HL-60 (cell line): Measurements from ENCODE around the gene SCLY.

Experiments used
- DNase-seq, 2 experiments: peaks; one replicate each; pipeline ENCODE4 v3.0.0-alpha.2; 2010 to 2020; ENCODE audit warnings: low read depth in 1 of 2, low spot score in 1 of 2
- H3K27ac ChIP-seq: fragments of 250-450 bp; sonication (Bioruptor Pico); replicated peaks from 2 replicates; pipeline ENCODE4 v1.5.1; 2020; ENCODE audit warnings: mild to moderate bottlenecking, moderate library complexity
- H3K27me3 ChIP-seq: fragments of 250-450 bp; sonication (Bioruptor Pico); 2 replicates; pipeline ENCODE4 v1.5.1; 2021; ENCODE audit warnings: mild to moderate bottlenecking, moderate library complexity; ENCODE audit not compliant: insufficient read depth, poor library complexity, severe bottlenecking
- H3K4me3 ChIP-seq: replicated peaks from 2 replicates; pipeline ENCODE4 v1.5.1; 2011; ENCODE audit warnings: mild to moderate bottlenecking, control low read depth, low read length; ENCODE audit not compliant: insufficient read depth
- GABPA ChIP-seq: IDR thresholded peaks from 2 replicates; pipeline ENCODE4 v1.6.1; 2012; ENCODE audit warnings: low read depth
- POLR2AphosphoS5 ChIP-seq: IDR thresholded peaks from 2 replicates; pipeline ENCODE4 v1.6.1; 2012; ENCODE audit warnings: low read depth
- SPI1 ChIP-seq: IDR thresholded peaks from 2 replicates; pipeline ENCODE4 v1.6.1; 2012; ENCODE audit warnings: low read depth, mild to moderate bottlenecking, borderline replicate concordance
- TF ChIP-seq, protein P1 (sequence below): IDR thresholded peaks from 2 replicates; pipeline ENCODE4 v1.6.1; 2012; ENCODE audit warnings: low read depth; ENCODE audit not compliant: insufficient replicate concordance
- TF ChIP-seq, protein P2 (sequence below): IDR thresholded peaks from one replicate; pipeline ENCODE4 v1.5.1; 2011; ENCODE audit warnings: low read length, control low read depth, inconsistent platforms; ENCODE audit not compliant: insufficient read depth

The SCLY gene

DNA sequence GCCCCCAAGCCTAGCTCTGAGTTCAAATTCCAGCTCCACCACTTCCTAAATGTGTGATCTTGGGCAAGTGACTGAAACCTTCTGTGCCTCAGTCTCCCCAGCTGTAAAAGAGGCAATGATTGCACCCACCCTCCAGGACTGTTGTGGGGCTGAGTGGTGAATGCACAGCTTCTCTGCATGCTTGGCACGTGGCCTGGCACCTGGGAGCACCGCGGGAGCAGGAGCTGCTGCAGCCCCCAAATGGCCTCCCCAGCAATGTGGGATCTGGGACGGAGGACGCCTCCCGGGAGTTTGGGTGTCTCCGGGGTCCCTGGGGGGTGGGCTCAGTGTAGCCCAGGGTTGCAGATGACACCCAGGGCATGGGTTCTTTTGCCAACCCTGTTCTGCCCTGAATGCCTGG lies 79.2 kb downstream of the SCLY start:
- TF ChIP-seq, protein P1, sequence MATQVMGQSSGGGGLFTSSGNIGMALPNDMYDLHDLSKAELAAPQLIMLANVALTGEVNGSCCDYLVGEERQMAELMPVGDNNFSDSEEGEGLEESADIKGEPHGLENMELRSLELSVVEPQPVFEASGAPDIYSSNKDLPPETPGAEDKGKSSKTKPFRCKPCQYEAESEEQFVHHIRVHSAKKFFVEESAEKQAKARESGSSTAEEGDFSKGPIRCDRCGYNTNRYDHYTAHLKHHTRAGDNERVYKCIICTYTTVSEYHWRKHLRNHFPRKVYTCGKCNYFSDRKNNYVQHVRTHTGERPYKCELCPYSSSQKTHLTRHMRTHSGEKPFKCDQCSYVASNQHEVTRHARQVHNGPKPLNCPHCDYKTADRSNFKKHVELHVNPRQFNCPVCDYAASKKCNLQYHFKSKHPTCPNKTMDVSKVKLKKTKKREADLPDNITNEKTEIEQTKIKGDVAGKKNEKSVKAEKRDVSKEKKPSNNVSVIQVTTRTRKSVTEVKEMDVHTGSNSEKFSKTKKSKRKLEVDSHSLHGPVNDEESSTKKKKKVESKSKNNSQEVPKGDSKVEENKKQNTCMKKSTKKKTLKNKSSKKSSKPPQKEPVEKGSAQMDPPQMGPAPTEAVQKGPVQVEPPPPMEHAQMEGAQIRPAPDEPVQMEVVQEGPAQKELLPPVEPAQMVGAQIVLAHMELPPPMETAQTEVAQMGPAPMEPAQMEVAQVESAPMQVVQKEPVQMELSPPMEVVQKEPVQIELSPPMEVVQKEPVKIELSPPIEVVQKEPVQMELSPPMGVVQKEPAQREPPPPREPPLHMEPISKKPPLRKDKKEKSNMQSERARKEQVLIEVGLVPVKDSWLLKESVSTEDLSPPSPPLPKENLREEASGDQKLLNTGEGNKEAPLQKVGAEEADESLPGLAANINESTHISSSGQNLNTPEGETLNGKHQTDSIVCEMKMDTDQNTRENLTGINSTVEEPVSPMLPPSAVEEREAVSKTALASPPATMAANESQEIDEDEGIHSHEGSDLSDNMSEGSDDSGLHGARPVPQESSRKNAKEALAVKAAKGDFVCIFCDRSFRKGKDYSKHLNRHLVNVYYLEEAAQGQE = no peak
- no peak for TF ChIP-seq POLR2AphosphoS5
- TF ChIP-seq GABPA = no peak
- TF ChIP-seq, protein P2, sequence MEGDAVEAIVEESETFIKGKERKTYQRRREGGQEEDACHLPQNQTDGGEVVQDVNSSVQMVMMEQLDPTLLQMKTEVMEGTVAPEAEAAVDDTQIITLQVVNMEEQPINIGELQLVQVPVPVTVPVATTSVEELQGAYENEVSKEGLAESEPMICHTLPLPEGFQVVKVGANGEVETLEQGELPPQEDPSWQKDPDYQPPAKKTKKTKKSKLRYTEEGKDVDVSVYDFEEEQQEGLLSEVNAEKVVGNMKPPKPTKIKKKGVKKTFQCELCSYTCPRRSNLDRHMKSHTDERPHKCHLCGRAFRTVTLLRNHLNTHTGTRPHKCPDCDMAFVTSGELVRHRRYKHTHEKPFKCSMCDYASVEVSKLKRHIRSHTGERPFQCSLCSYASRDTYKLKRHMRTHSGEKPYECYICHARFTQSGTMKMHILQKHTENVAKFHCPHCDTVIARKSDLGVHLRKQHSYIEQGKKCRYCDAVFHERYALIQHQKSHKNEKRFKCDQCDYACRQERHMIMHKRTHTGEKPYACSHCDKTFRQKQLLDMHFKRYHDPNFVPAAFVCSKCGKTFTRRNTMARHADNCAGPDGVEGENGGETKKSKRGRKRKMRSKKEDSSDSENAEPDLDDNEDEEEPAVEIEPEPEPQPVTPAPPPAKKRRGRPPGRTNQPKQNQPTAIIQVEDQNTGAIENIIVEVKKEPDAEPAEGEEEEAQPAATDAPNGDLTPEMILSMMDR = no peak
- TF ChIP-seq SPI1 = no peak
- Histone ChIP-seq H3K27me3 (no peaks in the 10 kb centered on the region), H3K27ac (no peak overlapping the region), H3K4me3 (no peak overlapping the region)
- no peak for DNase-seq

DNA sequence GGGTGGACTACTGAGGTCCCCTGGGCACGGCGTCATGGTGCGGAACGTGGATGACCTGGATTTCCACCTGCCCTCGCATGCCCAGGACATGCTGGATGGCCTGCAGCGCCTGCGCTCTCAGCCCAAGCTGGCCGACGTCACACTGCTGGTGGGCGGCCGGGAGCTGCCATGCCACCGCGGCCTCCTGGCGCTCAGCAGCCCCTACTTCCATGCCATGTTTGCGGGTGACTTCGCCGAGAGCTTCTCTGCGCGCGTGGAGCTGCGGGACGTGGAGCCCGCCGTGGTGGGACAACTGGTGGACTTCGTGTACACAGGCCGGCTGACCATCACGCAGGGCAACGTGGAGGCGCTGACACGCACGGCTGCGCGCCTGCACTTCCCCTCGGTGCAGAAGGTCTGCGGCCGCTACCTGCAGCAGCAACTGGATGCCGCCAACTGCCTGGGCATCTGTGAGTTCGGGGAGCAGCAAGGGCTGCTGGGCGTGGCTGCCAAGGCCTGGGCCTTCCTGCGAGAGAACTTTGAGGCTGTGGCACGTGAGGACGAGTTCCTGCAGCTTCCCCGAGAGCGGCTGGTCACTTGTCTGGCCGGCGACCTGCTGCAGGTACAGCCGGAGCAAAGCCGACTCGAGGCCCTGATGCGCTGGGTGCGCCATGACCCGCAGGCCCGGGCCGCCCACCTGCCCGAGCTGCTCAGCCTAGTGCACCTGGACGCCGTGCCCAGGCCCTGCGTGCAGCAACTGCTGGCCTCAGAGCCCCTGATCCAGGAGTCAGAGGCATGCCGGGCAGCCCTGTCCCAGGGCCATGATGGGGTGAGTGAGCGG lies 80.1 kb downstream of the SCLY start:
- no peak overlapping the region for H3K4me3 ChIP-seq
- TF ChIP-seq, protein P2 = no peak
- TF ChIP-seq GABPA = no peak
- no peak for TF ChIP-seq POLR2AphosphoS5
- TF ChIP-seq SPI1 = no peak
- TF ChIP-seq, protein P1 = no peak
- peak overlapping the region; percentile 64 for H3K27ac ChIP-seq
- H3K27me3 ChIP-seq = no peaks in the 10 kb centered on the region
- no peak for DNase-seq

DNA sequence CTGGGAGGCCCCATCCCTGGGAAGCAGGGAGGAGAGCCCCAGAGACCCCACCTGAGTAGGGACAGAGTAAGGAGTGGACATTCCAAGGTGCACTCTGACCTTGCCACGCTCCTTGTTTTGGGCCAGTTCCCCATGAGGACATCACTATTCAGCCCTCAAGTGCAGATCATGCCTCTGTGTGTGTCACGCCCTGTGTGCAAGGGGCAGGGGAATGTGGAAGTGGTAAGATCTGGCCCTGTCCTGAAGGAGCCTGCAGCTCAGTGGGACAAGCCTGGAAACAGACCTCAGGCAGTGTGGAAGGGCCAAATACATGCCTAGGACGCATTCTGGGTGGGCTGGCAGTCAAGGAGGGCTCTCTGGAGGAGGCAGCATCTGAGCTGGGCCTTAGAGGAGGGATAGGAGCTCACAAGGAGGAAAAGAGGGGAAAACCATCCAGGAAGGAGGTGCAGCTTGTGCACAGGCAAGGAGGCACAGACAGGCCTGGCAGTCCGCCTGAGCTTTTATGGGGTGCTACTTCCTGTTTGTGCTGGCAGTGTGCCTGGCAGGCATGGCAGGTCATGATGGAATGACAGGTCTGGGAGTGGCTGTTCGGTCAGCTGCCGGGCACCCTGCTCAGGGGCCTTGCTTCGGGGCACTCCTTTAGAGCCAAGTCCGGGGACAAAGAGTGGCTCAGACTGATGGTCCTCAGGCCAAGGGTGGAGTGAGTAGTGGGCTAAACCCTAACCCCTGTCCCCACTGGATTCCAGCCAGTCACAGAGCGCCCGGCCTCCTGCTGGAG lies 80.9 kb downstream of the SCLY start:
- Histone ChIP-seq H3K27ac (peak overlapping the region; percentile 64), H3K4me3 (no peak overlapping the region), H3K27me3 (no peaks in the 10 kb centered on the region)
- peak; percentile 67 to 73 for DNase-seq
- TF ChIP-seq, protein P2 = no peak
- TF ChIP-seq POLR2AphosphoS5 = peak; percentile 44; the same call in 1 of the 2 replicates
- TF ChIP-seq GABPA = no peak
- TF ChIP-seq, protein P1 = no peak
- peak; percentile 70; the same call in 1 of the 2 replicates for TF ChIP-seq SPI1
